WI38 (cell line): ENCODE measurements around the gene GRK4.

Experiments used
- H3K4me3 ChIP-seq: 2 replicates; pipeline ENCODE4 v1.5.1; 2011; ENCODE audit warnings: low read depth, mild to moderate bottlenecking, control low read depth, low read length
- CTCF ChIP-seq: IDR thresholded peaks from 2 replicates; pipeline ENCODE4 v1.5.1; 2012; ENCODE audit warnings: low read depth, mild to moderate bottlenecking, control low read depth, low read length

Gene GRK4

GRCh38 chr4:2963966-2964471, 648 bp downstream of the GRK4 start:
- TF ChIP-seq CTCF, result no peak
- H3K4me3 ChIP-seq, result peak overlapping the region; percentile 85

GRCh38 chr4:2964706-2965258, 1.4 kb downstream of the GRK4 start:
- peak overlapping the region; percentile 85 for H3K4me3 ChIP-seq
- no peak for TF ChIP-seq CTCF

DNA sequence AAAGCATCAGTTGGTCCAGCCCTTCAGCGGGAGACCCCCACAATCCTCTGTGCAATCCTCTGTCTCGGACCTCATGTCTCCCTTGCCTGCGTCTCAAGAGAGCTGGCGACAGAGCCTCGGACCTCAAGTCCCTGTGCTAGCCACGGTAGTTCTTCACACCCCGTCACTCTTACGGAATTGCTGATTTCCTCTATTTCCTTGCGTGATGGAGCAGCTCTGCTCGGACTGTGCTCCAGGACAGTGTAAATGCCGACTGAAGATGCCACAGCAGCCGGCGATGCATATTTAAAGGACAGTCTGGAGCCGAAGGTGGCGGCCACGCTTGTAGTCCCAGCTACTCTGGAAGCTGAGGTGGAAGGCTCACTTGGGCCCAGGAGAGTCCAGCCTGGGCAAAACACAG, 1.9 kb downstream of the GRK4 start:
- H3K4me3 ChIP-seq, result no peak overlapping the region
- no peak for TF ChIP-seq CTCF

GRCh38 chr4:2968381-2968780, 5.0 kb downstream of the GRK4 start:
- H3K4me3 ChIP-seq, result no peak overlapping the region
- TF ChIP-seq CTCF, result no peak

DNA sequence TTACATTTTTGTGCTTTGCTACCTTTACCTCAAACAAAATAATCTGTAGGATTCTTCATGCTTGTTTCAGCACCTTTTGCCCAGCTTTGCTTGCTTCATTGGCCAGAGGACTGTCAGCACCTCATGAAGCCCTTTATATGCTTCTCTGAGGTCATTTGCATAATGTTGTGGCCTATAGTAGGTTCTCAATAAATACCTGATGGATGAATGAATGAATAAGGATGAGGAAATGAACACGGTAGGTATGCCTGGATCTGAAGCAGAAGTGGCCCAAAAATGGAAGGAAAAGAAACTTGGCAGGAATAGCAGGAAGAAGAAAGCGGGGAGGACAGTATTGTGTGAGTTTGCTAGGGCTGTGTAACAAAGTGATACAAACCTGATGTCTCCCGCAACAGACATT, 7.9 kb downstream of the GRK4 start:
- H3K4me3 ChIP-seq, result no peak overlapping the region
- TF ChIP-seq CTCF, result no peak

GRCh38 chr4:2977211-2978088, 14.1 kb downstream of the GRK4 start:
- TF ChIP-seq CTCF, result no peak
- no peak overlapping the region for H3K4me3 ChIP-seq

DNA sequence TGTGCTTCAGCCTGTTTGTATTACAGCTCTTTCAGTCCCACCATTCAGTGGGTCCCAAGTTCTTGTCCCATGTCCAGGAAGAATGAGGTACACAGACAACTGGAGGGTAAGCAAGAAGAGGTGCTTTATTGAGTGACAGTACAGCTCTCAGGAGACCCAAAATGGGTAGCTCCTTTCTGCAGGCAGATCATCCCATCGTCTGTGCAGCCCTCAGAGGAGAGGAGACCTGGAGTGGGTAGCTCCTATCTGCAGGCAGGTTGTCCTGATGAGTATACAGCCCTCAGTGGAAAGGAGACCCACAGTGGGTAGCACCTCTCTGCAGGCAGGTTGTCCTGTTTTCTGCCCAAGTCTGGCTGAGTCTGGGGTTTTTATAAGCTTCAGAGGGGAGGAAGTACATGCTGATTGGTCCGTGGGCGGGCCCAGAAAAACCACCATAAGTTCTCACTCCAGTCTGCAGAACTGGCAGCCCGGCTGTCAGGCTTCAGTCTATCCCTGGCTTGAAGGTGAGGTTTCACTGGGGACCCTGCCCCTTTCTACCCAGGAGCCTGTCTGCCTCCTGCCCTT, 18.0 kb downstream of the GRK4 start:
- no peak overlapping the region for H3K4me3 ChIP-seq
- TF ChIP-seq CTCF, result no peak
